Measurements from ENCODE around the gene MPP7. TPM values are rescaled to one million over a fixed set of nuclear protein-coding genes. Genes with fewer than 3 reads are reported as not detected.

Gene MPP7
- total RNA-seq, 2 donors from 2014 or later: 16.3 to 28.1 TPM

Other genes starting within 250 kb of the MPP7 start
- 100 to 1,000 TPM; 173 to 194 TPM for gene WAC, start 230.1 kb upstream of the MPP7 start, total RNA-seq